Bone marrow (tissue), 2 donors: ENCODE results near the gene ESPNL.

Source experiments
- DNase-seq, 2 donors: peaks; one replicate each; lab custom pipeline; 2025; lab: John Stamatoyannopoulos, UW

ESPNL gene

GRCh38 chr2:238128061-238128440 is 27.9 kb downstream of the ESPNL start:
- no peak for DNase-seq

DNA sequence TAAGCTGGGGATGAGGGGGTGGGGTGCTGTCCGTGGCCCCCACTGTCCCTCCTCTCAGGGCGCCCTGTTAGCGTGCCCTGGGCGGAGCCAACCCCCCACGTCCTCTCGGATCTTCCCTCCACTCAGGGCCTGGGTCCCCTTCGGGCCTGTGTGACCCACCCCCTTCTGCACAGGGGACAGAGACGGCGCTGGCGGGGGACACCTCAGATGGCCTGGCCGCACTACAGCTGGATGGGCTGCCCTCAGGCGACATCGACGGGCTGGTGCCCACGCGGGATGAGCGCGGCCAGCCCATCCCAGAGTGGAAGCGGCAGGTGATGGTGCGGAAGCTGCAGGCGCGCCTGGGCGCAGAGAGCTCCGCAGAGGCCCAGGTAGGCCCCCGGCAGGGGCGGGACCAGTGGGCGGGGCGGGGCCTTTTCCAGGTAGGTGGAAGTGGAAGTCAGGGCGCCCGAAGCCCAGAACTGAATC is 28.4 kb downstream of the ESPNL start:
- DNase-seq: no peak

DNA sequence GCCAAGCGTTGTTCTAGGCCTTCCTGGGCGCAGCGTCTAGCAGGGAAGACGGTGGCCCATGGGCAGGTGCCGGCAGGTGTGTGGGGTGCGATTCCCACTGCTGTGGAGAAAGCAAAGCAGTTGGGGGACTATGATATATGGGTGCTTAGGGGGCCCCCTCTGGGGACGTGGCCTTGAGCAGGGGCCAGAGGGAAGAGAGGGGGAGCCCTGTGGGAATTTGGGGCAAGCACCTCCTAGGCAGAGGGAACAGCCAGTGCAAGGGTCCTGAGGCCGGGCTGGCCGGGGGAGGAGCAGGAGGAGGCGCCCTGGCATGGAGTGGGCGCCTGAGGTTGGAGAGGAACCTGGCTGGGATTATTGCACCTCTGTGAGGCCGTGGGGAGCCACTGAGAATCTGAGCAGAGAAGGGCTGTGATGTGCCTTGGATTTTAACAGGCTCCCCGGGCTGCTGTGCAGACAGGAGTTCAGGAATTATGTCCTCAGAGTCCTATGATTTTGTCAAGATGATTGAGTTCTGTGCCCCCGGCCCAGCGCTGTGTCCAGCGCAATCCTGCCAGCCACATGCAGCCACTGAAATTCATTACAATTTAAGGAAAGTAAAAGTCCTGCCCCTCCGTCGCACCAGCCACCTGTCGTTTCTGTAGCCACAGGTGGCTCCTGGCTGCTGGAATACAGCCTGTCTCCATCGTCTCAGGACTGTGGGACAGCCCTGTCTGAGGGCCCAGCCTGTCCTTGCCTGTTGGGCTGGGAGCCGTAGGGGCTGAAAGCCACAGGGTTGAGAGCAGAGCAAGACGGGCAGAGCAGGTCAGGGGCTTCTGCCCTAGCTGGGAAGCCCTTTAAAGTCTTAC is 29.2 kb downstream of the ESPNL start:
- DNase-seq: no peak

- DNase-seq: no peak
These were observed 30.1 kb downstream of the ESPNL start for GRCh38 chr2:238130111-238130695.

GRCh38 chr2:238130696-238131628 is 30.8 kb downstream of the ESPNL start:
- no peak for DNase-seq

DNA sequence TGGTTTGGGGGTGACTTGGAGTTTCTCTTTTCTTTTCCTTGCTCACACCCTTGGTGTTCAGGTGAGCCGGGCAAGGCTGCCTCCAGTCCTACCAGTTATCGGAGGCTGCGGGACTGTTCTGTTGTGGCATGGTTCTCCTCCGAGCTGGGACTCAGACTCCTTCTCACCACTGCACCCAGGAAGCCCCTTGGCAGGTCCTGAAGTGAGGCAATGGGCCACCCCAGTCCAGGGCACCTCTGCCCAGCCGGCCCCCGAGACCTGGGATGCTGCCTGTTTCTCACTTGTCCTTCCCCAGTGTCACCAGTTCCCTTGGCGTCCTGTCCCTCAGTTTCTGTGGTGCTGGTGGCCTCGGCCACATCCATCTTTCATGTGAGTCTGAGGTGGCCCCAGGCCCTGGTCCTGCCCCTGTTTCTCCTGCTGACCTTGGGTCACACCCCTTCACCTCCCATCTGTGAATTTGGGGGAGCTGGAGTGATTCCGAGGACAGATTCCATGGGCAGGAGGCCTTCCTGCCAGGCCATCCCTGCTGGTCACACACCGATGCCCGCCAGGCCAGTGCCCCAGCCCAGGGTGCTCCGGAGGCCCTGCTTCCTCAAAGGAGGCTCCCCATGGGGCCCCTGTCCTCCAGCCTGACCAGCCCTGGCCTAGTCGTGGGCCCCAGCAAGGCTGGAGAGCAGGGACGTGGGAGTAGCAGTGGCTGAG is 31.8 kb downstream of the ESPNL start:
- DNase-seq: no peak

- no peak for DNase-seq
These were observed 32.6 kb downstream of the ESPNL start for GRCh38 chr2:238132463-238133450.

- DNase-seq: no peak
These were observed 33.6 kb downstream of the ESPNL start for GRCh38 chr2:238133499-238134392.

DNA sequence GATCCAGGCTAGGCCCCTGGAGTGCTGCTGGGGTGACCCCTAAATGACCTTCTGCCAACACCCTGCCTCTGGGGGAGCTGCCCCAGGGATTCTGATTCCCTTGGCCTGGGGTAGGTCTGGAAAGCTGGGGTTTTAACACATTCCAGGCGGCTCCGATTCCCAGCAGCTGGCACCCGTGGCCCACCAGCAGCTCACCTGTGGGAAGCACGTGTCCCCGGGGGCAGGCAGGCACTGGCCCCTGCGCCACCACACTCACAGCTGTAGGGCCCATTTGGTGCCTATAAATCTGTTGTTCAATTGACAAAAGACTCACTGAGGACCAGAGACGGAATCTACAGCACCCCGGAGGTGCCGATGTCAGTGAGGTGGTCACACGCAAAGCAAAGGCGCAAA is 34.2 kb downstream of the ESPNL start:
- no peak for DNase-seq

GRCh38 chr2:238135601-238136150 is 35.5 kb downstream of the ESPNL start:
- no peak for DNase-seq

DNA sequence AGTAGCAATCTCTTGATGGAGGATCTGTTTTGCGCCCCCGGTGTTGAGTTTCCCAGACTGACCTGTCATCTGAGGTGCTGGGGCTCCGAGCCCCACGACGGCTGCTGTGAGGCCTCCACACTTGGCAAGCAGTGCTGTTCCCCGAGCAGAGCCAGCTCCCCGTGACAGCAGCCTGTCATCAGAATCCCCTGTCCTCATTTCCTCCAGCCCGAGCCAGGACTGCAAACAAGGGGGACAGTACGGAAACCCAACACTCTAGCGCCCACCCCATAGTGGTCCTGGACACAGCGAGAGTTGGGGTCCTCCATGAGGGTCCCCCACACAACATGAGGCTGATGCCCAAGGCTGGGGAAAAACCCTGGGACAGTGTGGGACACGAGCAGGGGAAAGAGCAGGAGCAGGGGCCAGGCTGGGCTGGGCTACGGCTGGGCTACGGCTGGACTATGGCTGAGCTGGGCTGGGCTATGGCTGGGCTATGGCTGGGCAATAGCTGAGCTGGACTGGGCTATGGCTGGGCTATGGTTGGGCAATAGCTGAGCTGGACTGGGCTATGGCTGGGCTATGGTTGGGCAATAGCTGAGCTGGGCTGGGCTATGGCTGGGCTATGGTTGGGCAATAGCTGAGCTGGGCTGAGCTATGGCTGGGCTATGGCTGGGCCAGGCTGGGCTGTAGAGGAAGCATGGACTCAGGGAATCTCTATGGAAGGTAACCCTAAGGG is 36.8 kb downstream of the ESPNL start:
- no peak for DNase-seq

- DNase-seq: no peak
These were observed 37.7 kb downstream of the ESPNL start for GRCh38 chr2:238137885-238138284.

GRCh38 chr2:238138331-238139195 is 38.4 kb downstream of the ESPNL start, which contains the start of gene KLHL30:
KLHL30 (plus strand) TSS chr2:238138668; CDS start chr2:238140755, 2,087 bp downstream.
- DNase-seq: no peak

DNA sequence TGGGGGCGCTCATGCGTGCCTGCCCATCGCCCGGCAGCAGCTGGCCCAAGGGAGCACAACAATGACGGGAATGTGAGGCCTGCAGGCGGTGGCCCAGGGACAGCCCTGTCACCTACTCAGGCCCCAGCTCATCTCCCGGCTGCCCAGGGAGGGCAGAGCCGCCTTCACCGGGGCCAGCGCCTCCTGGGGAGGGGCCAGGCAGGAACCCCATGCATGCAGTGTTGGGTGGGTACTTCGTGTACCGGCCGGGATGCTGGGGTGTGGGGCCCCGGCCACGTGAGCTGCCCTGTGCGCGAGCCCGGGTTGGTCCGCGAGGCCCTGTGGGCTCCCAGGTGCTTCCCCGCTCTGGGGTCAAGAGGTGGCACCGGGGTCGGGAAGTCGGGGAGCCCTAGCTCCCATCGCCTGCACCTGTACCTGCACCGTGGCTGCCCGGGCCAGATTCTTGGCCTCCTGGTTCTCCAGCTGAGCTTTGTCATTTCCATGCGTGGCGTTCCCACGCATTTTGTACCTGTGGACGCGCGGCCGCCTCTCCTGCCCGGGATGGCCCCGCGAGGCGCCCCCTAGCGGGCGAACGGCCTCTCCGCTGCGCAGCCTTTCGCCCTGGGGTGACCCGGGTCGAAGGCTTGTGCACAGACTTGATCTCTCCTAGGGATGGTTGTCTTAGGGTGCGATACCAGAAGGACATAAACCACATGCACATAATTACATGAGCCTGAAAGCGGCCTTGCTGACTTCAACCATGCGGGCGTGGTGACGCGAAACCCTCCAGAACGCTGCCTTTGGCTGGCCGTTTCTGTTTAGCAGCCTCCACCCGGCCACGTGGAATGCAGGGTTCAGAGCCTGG is 39.3 kb downstream of the ESPNL start:
- no peak for DNase-seq

- no peak for DNase-seq
These were observed 39.9 kb downstream of the ESPNL start for GRCh38 chr2:238140040-238140439.

- DNase-seq: no peak
These were observed 40.8 kb downstream of the ESPNL start for GRCh38 chr2:238140721-238141540.
